Body of pancreas (tissue), 4 donors: ENCODE data around the gene NBAS. TPM values are rescaled to one million over a fixed set of nuclear protein-coding genes. Genes with fewer than 3 reads are reported as not detected.

ENCODE experiments used
- ATAC-seq: fragments of 150-250 bp; one replicate; pipeline ENCODE4 v1.9.1; 2016
- DNase-seq, 4 donors: peaks; one replicate each; pipeline ENCODE4 v3.0.0-alpha.2; 2019
- H3K27ac ChIP-seq, 4 donors: fragments of 200-600 bp; sonication (generic); 1 replicate in 3 of 4; 2 replicates in 1 of 4; pipeline versions ENCODE4 v1.5.1 to v1.6.1; 2016 to 2019; ENCODE audit warnings: mild to moderate bottlenecking in 1 of 4, mixed read lengths in 1 of 4, moderate library complexity in 1 of 4
- H3K27me3 ChIP-seq, 2 donors: fragments of 200-600 bp; sonication (generic); one replicate each; pipeline ENCODE4 v1.6.0; 2016; ENCODE audit warnings: mild to moderate bottlenecking in 1 of 2
- H3K36me3 ChIP-seq, 2 donors: fragments of 200-600 bp; sonication (generic); replicated peaks in 1 of 2; 2 replicates each; pipeline ENCODE4 v1.5.1; 2016; ENCODE audit warnings: low read depth in 2 of 2; ENCODE audit not compliant: insufficient read depth in 1 of 2
- H3K4me1 ChIP-seq: fragments of 200-600 bp; sonication (generic); one replicate; pipeline ENCODE4 v1.6.0; 2016
- H3K4me3 ChIP-seq, 2 donors: fragments of 200-600 bp; sonication (generic); 1 replicate in 1 of 2; 2 replicates in 1 of 2; pipeline ENCODE4 v1.5.1; 2016 to 2019
- H3K9me3 ChIP-seq, 3 donors: fragments of 200-600 bp; sonication (generic); 1 replicate in 2 of 3; 2 replicates in 1 of 3; pipeline ENCODE4 v1.5.1; 2016
- POLR2A ChIP-seq, 3 donors: fragments of 450-650 bp; IDR thresholded peaks; one replicate each; pipeline ENCODE4 v1.6.1; 2016; ENCODE audit warnings: antibody characterized with exemption in 3 of 3, mild to moderate bottlenecking in 2 of 3
- WGBS, 2 donors: methylation state at CpG; one replicate each; pipeline ENCODE4 v1.1.5; 2017; 5-methylcytosine and 5-hydroxymethylcytosine counted together
- intact Hi-C: fragments of 100-400 bp; cut with DNase I; formaldehyde crosslinking; loops from one replicate; pipeline ENCODE4 v1.15.1; 2023
- total RNA-seq, 2 donors: library from RNA; depleted of rRNA; stranded (reverse); fragments of >200 nt; gene quantifications; one replicate each; pipeline ENCODE4 v1.1.0, GENCODE V29; 2016
- TF ChIP-seq, protein P1 (sequence below), 7 experiments: fragments of 450-650 bp in 4 of 7; fragments of 200-600 bp in 3 of 7; sonication (generic) in 3 of 7; IDR thresholded peaks; one replicate each; pipeline ENCODE4 v1.5.1; 2016 to 2019; ENCODE audit warnings: antibody characterized with exemption in 7 of 7

NBAS gene
- total RNA-seq, 2 donors from 2014 or later = 34.0 to 35.9 TPM

DNA sequence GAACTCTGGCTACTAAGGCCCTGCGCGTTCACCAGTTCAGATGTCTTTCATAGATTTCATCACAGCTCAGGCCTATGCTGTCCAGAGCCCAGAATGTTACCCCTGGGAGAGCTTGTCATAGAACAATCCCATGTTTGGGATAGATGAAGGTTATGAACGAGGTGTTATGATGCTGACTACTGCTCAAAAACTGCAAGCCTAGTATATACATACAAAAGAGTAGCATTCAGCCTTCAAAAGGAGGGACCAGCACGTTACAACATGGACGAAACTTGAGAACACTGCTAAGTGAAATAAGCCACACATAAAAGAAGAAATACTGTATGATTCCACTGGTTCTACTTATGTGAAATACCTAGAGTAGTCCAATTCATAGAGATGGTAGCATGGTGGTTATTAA, 401.9 kb downstream of the NBAS start:
- no peaks in the 10 kb centered on the region for H3K4me1 ChIP-seq
- H3K4me3 ChIP-seq = no peak overlapping the region
- H3K36me3 ChIP-seq = no peaks in the 10 kb centered on the region
- no peak for DNase-seq
- no peak for ATAC-seq
- intact Hi-C loops = no loop called here
- no peaks in the 10 kb centered on the region for H3K9me3 ChIP-seq
- WGBS, 2 donors = 81 to 90% methylated on average over 5 of the region's 5 CpGs
- H3K27ac ChIP-seq = no peak overlapping the region
- no peak for TF ChIP-seq POLR2A (IDR thresholded peaks at IDR 0.05)
- TF ChIP-seq, protein P1, sequence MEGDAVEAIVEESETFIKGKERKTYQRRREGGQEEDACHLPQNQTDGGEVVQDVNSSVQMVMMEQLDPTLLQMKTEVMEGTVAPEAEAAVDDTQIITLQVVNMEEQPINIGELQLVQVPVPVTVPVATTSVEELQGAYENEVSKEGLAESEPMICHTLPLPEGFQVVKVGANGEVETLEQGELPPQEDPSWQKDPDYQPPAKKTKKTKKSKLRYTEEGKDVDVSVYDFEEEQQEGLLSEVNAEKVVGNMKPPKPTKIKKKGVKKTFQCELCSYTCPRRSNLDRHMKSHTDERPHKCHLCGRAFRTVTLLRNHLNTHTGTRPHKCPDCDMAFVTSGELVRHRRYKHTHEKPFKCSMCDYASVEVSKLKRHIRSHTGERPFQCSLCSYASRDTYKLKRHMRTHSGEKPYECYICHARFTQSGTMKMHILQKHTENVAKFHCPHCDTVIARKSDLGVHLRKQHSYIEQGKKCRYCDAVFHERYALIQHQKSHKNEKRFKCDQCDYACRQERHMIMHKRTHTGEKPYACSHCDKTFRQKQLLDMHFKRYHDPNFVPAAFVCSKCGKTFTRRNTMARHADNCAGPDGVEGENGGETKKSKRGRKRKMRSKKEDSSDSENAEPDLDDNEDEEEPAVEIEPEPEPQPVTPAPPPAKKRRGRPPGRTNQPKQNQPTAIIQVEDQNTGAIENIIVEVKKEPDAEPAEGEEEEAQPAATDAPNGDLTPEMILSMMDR (IDR thresholded peaks at IDR 0.05) = no peak
- no peaks in the 10 kb centered on the region for H3K27me3 ChIP-seq

DNA sequence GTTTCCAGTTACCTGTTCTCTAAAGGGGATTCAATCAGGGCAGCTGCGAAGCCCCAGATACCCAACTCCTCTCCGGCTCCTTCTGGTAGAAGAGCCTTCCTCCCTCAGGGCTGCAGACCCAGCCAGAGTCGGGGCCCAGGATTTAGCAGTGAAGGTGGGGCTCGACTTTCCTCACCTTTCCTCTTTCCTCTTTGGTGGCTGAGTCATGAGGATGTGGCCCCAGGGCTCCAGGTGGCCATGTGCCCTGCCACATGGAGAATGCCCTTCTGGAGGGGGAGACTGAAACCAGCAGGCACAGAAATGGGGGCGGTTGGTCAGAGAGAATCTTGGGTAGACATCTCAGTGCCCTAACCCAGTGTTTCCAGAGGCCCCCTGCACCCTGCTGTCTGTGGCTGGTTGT, 402.6 kb downstream of the NBAS start:
- intact Hi-C loops = no loop called here
- Histone ChIP-seq H3K27me3 (no peaks in the 10 kb centered on the region), H3K4me1 (no peaks in the 10 kb centered on the region), H3K36me3 (no peaks in the 10 kb centered on the region), H3K4me3 (no peak overlapping the region), H3K27ac (no peak overlapping the region), H3K9me3 (no peaks in the 10 kb centered on the region)
- no peak for ATAC-seq
- no peak for DNase-seq
- TF ChIP-seq, protein P1 (IDR thresholded peaks at IDR 0.05) = no peak
- TF ChIP-seq POLR2A (IDR thresholded peaks at IDR 0.05) = no peak
- whole genome bisulfite sequencing, 2 donors = 80 to 83% methylated on average over 5 of the region's 5 CpGs

DNA sequence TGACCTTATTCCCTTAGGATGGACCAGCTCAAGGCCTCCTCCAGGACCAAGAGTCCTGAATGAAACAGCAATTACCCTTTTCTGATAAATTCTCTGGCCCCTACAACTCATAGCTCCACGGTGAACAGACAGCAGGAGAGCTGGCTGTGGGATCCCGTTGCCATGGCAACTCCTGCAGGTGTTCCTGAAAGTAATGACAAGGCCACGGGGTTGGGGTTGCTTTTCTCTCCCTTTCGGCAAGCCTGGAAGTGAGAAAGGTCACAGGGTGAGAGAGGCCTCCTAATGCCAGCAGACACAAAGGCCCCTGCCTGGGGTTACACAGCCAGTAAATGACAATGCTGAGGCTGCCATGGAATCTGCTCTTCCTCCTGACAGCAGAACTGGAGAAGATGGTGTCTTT, 403.0 kb downstream of the NBAS start:
- DNase-seq = peak in 2 of 4 donors; percentile 8 to 17
- no peak overlapping the region for H3K4me3 ChIP-seq
- H3K4me1 ChIP-seq = no peaks in the 10 kb centered on the region
- no peak overlapping the region for H3K27ac ChIP-seq
- no peaks in the 10 kb centered on the region for H3K36me3 ChIP-seq
- intact Hi-C loops = no loop called here
- no peaks in the 10 kb centered on the region for H3K27me3 ChIP-seq
- 46% methylated on average over 4 of the region's 4 CpGs; no CpG with 5 or more reads in 1 of the 2 donors for WGBS, 2 donors
- TF ChIP-seq, protein P1 (IDR thresholded peaks at IDR 0.05) = no peak
- no peak for TF ChIP-seq POLR2A (IDR thresholded peaks at IDR 0.05)
- H3K9me3 ChIP-seq = no peaks in the 10 kb centered on the region
- ATAC-seq = no peak

DNA sequence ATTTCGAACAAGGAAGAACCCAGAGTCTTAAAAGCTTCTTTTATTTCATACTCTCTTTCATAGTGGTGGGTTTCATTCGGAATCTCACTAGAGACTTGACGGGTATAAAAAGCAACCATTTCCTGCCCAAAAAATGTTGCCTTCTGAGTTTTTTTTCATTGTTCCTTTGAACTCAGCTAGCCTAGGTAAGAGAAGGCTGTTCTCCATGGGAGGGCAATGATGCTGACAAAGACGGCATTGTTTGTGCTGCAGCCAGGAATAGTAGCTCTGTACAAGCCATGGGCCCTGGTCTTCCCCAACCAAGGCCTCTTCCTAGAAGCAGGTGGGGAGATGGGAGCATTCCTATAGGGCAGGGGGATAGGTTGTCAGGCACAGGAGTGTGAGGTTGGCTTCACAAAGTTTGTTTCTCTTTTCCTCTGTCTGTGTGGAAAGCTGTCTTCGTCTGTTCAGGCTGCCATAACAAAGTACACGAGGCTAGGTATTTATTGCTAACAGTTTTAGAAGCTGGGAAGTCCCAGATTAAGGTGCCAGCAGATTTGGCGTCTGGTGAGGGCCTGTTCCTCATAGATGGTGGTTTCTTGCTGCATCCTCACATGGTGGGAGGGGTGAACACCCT, 405.1 kb downstream of the NBAS start:
- 67 to 73% methylated on average over 7 of the region's 7 CpGs for WGBS, 2 donors
- H3K4me1 ChIP-seq = no peaks in the 10 kb centered on the region
- TF ChIP-seq POLR2A (IDR thresholded peaks at IDR 0.05) = no peak
- TF ChIP-seq, protein P1 (IDR thresholded peaks at IDR 0.05) = no peak
- no peak overlapping the region for H3K27ac ChIP-seq
- DNase-seq = no peak
- no peaks in the 10 kb centered on the region for H3K27me3 ChIP-seq
- intact Hi-C loops = no loop called here
- H3K36me3 ChIP-seq = no peaks in the 10 kb centered on the region
- no peaks in the 10 kb centered on the region for H3K9me3 ChIP-seq
- H3K4me3 ChIP-seq = no peak overlapping the region
- no peak for ATAC-seq

DNA sequence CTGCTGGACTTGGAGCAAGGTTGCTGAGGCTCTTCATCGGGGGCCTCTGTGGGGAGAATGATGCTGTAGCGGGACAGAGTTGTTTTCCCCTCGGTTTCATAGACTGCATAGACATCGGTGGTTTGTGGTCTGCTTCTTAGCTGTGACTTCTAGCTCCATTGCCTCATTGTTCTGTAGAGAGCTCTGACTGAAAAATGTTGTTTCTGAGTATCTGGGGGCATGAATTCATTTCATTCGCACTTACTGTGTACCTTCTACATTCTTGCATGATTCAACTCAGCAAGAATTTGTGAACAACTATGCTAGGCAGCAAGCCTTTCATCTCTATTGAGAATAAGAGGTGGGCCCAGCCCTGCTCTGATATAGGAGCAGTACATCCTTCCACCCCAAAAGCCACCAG, 406.8 kb downstream of the NBAS start:
- 80% methylated on average over 5 of the region's 5 CpGs for WGBS, 2 donors
- TF ChIP-seq, protein P1 (IDR thresholded peaks at IDR 0.05) = no peak
- TF ChIP-seq POLR2A (IDR thresholded peaks at IDR 0.05) = no peak
- H3K9me3 ChIP-seq = no peaks in the 10 kb centered on the region
- H3K27me3 ChIP-seq = no peaks in the 10 kb centered on the region
- no peak overlapping the region for H3K27ac ChIP-seq
- DNase-seq (no peak), ATAC-seq (no peak)
- H3K4me3 ChIP-seq = no peak overlapping the region
- H3K36me3 ChIP-seq = no peaks in the 10 kb centered on the region
- intact Hi-C loops = no loop called here
- H3K4me1 ChIP-seq = no peaks in the 10 kb centered on the region
